HG03066 (cell line): ENCODE measurements around the gene ARHGEF28.

Experiments
- ATAC-seq: cut with Tn5 transposase; IDR thresholded peaks from one replicate; pipeline ENCODE4 v1.9.1; 2021; ENCODE audit warnings: low read depth; ENCODE audit not compliant: unreplicated experiment

ARHGEF28 gene

GRCh38 chr5:73654171-73654811, 28.3 kb downstream of the ARHGEF28 start:
- ATAC-seq, result no peak

GRCh38 chr5:73654819-73655318, 28.9 kb downstream of the ARHGEF28 start:
- no peak for ATAC-seq

- no peak for ATAC-seq
These were observed 29.6 kb downstream of the ARHGEF28 start for GRCh38 chr5:73655521-73656160.

GRCh38 chr5:73661753-73662152, 35.8 kb downstream of the ARHGEF28 start:
- ATAC-seq, result no peak

- ATAC-seq, result no peak
These were observed 37.3 kb downstream of the ARHGEF28 start for GRCh38 chr5:73663161-73663859.

GRCh38 chr5:73663860-73664240, 37.9 kb downstream of the ARHGEF28 start:
- peak; percentile 40 for ATAC-seq

GRCh38 chr5:73664796-73665195, 38.8 kb downstream of the ARHGEF28 start:
- no peak for ATAC-seq

GRCh38 chr5:73666891-73667290, 40.9 kb downstream of the ARHGEF28 start:
- ATAC-seq, result no peak

GRCh38 chr5:73668017-73668416, 42.0 kb downstream of the ARHGEF28 start:
- peak; percentile 63 for ATAC-seq

- peak; percentile 42 for ATAC-seq
These were observed 42.6 kb downstream of the ARHGEF28 start for GRCh38 chr5:73668486-73669111.

- ATAC-seq, result no peak
These were observed 44.7 kb downstream of the ARHGEF28 start for GRCh38 chr5:73670731-73671130.

GRCh38 chr5:73672132-73672531, 46.1 kb downstream of the ARHGEF28 start:
- no peak for ATAC-seq

- ATAC-seq, result no peak
These were observed 47.2 kb downstream of the ARHGEF28 start for GRCh38 chr5:73673161-73673591.

GRCh38 chr5:73674669-73675004, 48.6 kb downstream of the ARHGEF28 start:
- no peak for ATAC-seq

- ATAC-seq, result no peak
These were observed 52.3 kb downstream of the ARHGEF28 start for GRCh38 chr5:73678322-73678740.

GRCh38 chr5:73678807-73679206, 52.8 kb downstream of the ARHGEF28 start:
- no peak for ATAC-seq

GRCh38 chr5:73682176-73682575, 56.2 kb downstream of the ARHGEF28 start:
- ATAC-seq, result no peak

GRCh38 chr5:73684691-73685090, 58.7 kb downstream of the ARHGEF28 start:
- ATAC-seq, result no peak

- ATAC-seq, result no peak
These were observed 60.9 kb downstream of the ARHGEF28 start for GRCh38 chr5:73686912-73687311.

- ATAC-seq, result no peak
These were observed 61.4 kb downstream of the ARHGEF28 start for GRCh38 chr5:73687357-73687756.

- no peak for ATAC-seq
These were observed 64.0 kb downstream of the ARHGEF28 start for GRCh38 chr5:73690015-73690414.
